Keratinocyte (primary cell): ENCODE measurements around the gene TMPRSS4. TPM values are rescaled to one million over a fixed set of nuclear protein-coding genes. Genes with fewer than 3 reads are reported as not detected.

Experiments used
- DNase-seq: peaks from one replicate; pipeline ENCODE4 v3.0.0-alpha.2; 2011; ENCODE audit warnings: low read depth, missing footprints, low spot score
- FAIRE-seq: peaks from 2 replicates; lab custom pipeline; 2011; peaks lifted over from hg19 to GRCh38; lab: Jason Lieb, UNC
- H2AFZ ChIP-seq: 2 replicates; pipeline ENCODE4 v1.6.0; 2012; ENCODE audit warnings: low read length, control low read depth, inconsistent platforms; ENCODE audit not compliant: control insufficient read depth
- H3K27ac ChIP-seq: 2 replicates; pipeline ENCODE4 v1.5.1; 2011; ENCODE audit warnings: low read length; ENCODE audit not compliant: control insufficient read depth, insufficient read depth
- H3K27me3 ChIP-seq: 3 replicates; pipeline ENCODE4 v1.6.0; 2011; ENCODE audit warnings: low read length; ENCODE audit not compliant: control insufficient read depth, insufficient read depth; ENCODE audit errors: extremely low read depth
- H3K36me3 ChIP-seq, 2 experiments: 2 replicates in 1 of 2; 3 replicates in 1 of 2; pipeline ENCODE4 v1.5.1; 2011; ENCODE audit warnings: low read length in 2 of 2, mild to moderate bottlenecking in 1 of 2; ENCODE audit not compliant: control insufficient read depth in 2 of 2, insufficient read depth in 2 of 2; ENCODE audit errors: extremely low read depth in 1 of 2
- H3K4me1 ChIP-seq: 3 replicates; pipeline ENCODE4 v1.5.1; 2011; ENCODE audit warnings: low read length; ENCODE audit not compliant: control insufficient read depth, insufficient read depth; ENCODE audit errors: extremely low read depth
- H3K4me2 ChIP-seq: 3 replicates; pipeline ENCODE4 v1.6.0; 2011; ENCODE audit warnings: low read depth, low read length; ENCODE audit not compliant: control insufficient read depth, insufficient read depth; ENCODE audit errors: extremely low read depth
- H3K4me3 ChIP-seq, 3 experiments: fragments of 200-600 bp in 1 of 3; sonication (generic) in 1 of 3; 2 replicates in 2 of 3; 3 replicates in 1 of 3; pipeline ENCODE4 v1.5.1; 2011 to 2016; ENCODE audit warnings: low read length in 3 of 3, mild to moderate bottlenecking in 3 of 3, control low read depth in 2 of 3, inconsistent platforms in 1 of 3, low read depth in 1 of 3, mixed read lengths in 1 of 3, mixed run types in 1 of 3, moderate library complexity in 1 of 3; ENCODE audit not compliant: control insufficient read depth in 2 of 3, insufficient read depth in 2 of 3; ENCODE audit errors: extremely low read depth in 1 of 3
- H3K79me2 ChIP-seq: 2 replicates; pipeline ENCODE4 v1.6.0; 2012; ENCODE audit warnings: low read length; ENCODE audit not compliant: control insufficient read depth, insufficient read depth
- H3K9ac ChIP-seq: 3 replicates; pipeline ENCODE4 v1.6.0; 2011; ENCODE audit warnings: low read length; ENCODE audit not compliant: control insufficient read depth, insufficient read depth; ENCODE audit errors: extremely low read depth
- H3K9me1 ChIP-seq: 3 replicates; pipeline ENCODE4 v1.6.0; 2011; ENCODE audit warnings: low read length; ENCODE audit not compliant: control insufficient read depth, insufficient read depth; ENCODE audit errors: extremely low read depth
- H3K9me3 ChIP-seq: 2 replicates; pipeline ENCODE4 v1.5.1; 2012; ENCODE audit warnings: low read depth, low read length; ENCODE audit not compliant: control insufficient read depth
- H4K20me1 ChIP-seq: 3 replicates; pipeline ENCODE4 v1.6.0; 2011; ENCODE audit warnings: low read length; ENCODE audit not compliant: control insufficient read depth, insufficient read depth; ENCODE audit errors: extremely low read depth
- CTCF ChIP-seq, 3 experiments: IDR thresholded peaks in 1 of 3; conservative IDR thresholded peaks in 1 of 3; optimal IDR thresholded peaks in 1 of 3; 2 replicates in 2 of 3; 3 replicates in 1 of 3; pipeline versions ENCODE3 to v1.5.1; 2011; ENCODE audit warnings: low read length in 3 of 3, mild to moderate bottlenecking in 3 of 3, moderate library complexity in 2 of 3, control low read depth in 1 of 3, inconsistent platforms in 1 of 3; ENCODE audit not compliant: insufficient read depth in 2 of 3; ENCODE audit errors: extremely low read depth in 1 of 3
- EZH2 ChIP-seq: IDR thresholded peaks from one replicate; pipeline ENCODE4 v1.6.1; 2012; ENCODE audit warnings: inconsistent platforms, mild to moderate bottlenecking, low read length, moderate library complexity
- dilution Hi-C: fragments of 300-500 bp; cut with MboI; formaldehyde crosslinking; loops from one replicate; pipeline ENCODE4 v1.7.0; 2020; ENCODE audit warnings: low sequenced_read_pairs; ENCODE audit not compliant: extremely low pct_ligation_motif_present
- polyA plus RNA-seq, 5 experiments: library from polyadenylated mRNA; depleted of rRNA in 3 of 5; stranded (reverse) in 3 of 5; stranded (forward) in 1 of 5; unstranded in 1 of 5; fragments of >200 nt; gene quantifications; 1 replicate in 1 of 5; 2 replicates in 3 of 5; 3 replicates in 1 of 5; pipeline versions ENCODE4 v1.2.1 to v1.2.3, GENCODE V29; 2011 to 2012; ENCODE audit warnings: missing spikeins in 2 of 5, low read depth in 1 of 5, low replicate concordance in 1 of 5

TMPRSS4 gene
- polyA plus RNA-seq, 1 donor (not counting 4 experiments of a cell fraction or from before 2014, with no cell fraction given), result 1.2 TPM

GRCh38 chr11:118153516-118153915 is 76.6 kb downstream of the TMPRSS4 start:
- FAIRE-seq (no peak), DNase-seq (no peak)
- H3K4me1 ChIP-seq, result peaks cover 19% of the 10 kb centered on the region
- no peaks in the 10 kb centered on the region for H4K20me1 ChIP-seq
- H3K27ac ChIP-seq, result no peak overlapping the region
- no peak overlapping the region for H2AFZ ChIP-seq
- H3K4me3 ChIP-seq, result no peak overlapping the region
- H3K9ac ChIP-seq, result no peak overlapping the region
- H3K9me3 ChIP-seq, result no peaks in the 10 kb centered on the region
- dilution Hi-C loops, result no loop called here
- no peaks in the 10 kb centered on the region for H3K9me1 ChIP-seq
- peak overlapping the region; percentile 89 for H3K4me2 ChIP-seq
- no peaks in the 10 kb centered on the region for H3K79me2 ChIP-seq
- TF ChIP-seq CTCF (optimal IDR thresholded peaks at IDR 0.05 in 1 of 3, IDR thresholded peaks at IDR 0.05 in 1 of 3, conservative IDR thresholded peaks at IDR 0.05 in 1 of 3; ENCODE audit: extremely low read depth in 1 of 3, insufficient read depth in 2 of 3, low read length in 3 of 3) (no peak), EZH2 (no peak)
- H3K27me3 ChIP-seq, result peaks cover 13% of the 10 kb centered on the region
- no peaks in the 10 kb centered on the region for H3K36me3 ChIP-seq

GRCh38 chr11:118153976-118154375 is 77.1 kb downstream of the TMPRSS4 start:
- Histone ChIP-seq H3K36me3 (no peaks in the 10 kb centered on the region), H3K4me3 (no peak overlapping the region), H3K9ac (no peak overlapping the region), H3K27me3 (peaks cover 13% of the 10 kb centered on the region), H3K9me3 (no peaks in the 10 kb centered on the region), H3K4me2 (no peak overlapping the region), H2AFZ (no peak overlapping the region), H4K20me1 (no peaks in the 10 kb centered on the region), H3K27ac (no peak overlapping the region), H3K9me1 (no peaks in the 10 kb centered on the region), H3K4me1 (peaks cover 14% of the 10 kb centered on the region), H3K79me2 (no peaks in the 10 kb centered on the region)
- DNase-seq, result no peak
- TF ChIP-seq EZH2 (no peak), CTCF (optimal IDR thresholded peaks at IDR 0.05 in 1 of 3, IDR thresholded peaks at IDR 0.05 in 1 of 3, conservative IDR thresholded peaks at IDR 0.05 in 1 of 3; ENCODE audit: extremely low read depth in 1 of 3, insufficient read depth in 2 of 3, low read length in 3 of 3) (no peak)
- dilution Hi-C loops, result no loop called here
- FAIRE-seq, result no peak
